Endometrial microvascular endothelial cells (primary cell): ENCODE results near the gene MED10. TPM values are rescaled to one million over a fixed set of nuclear protein-coding genes. Genes with fewer than 3 reads are reported as not detected.
"Not testable (repeated sequence)": the region's sequence is repeated elsewhere in the genome, so short reads cannot be mapped to it uniquely, and the experiment has no call there.

Experiments used
- in situ Hi-C: cut with HindIII; loops from 2 replicates; pipeline ENCODE4 v1.10.0; 2017; ENCODE audit warnings: low sequenced_read_pairs, low pct_unique_long_range_greater_than_20kb; ENCODE audit errors: inconsistent ontology term
- total RNA-seq: library from RNA; depleted of rRNA; stranded (reverse); fragments of >200 nt; gene quantifications from one replicate; pipeline ENCODE4 v1.2.3, GENCODE V29; 2015; ENCODE audit errors: inconsistent ontology term

MED10 gene
- total RNA-seq, 1 donor from 2014 or later = 32.9 TPM

- in situ Hi-C loops = no loop called here
Measured at GRCh38 chr5:6379246-6379645, 899 bp upstream of the MED10 start.

- in situ Hi-C loops = no loop called here
Measured at GRCh38 chr5:6378766-6379103, 388 bp upstream of the MED10 start.

DNA sequence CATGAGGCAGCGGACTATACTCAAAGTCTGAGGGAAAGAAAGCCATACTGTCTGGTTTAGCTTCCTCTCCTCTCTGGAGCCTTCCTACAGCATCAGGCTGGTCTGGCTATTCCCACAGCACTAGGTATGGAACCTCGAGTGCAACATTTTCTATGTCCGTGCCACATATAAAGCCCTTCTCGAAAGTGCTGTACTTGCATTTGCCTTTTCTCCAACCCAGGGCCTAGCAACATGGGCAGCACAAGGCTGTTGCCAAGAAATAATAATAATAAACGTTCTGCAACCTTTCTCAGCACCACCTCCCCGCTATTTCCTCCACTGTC is 804 bp downstream of the MED10 start:
- in situ Hi-C loops = no loop called here

- in situ Hi-C loops = no loop called here
Measured at GRCh38 chr5:6376974-6377520, 1.3 kb downstream of the MED10 start.

GRCh38 chr5:6373081-6373846 is 5.1 kb downstream of the MED10 start:
- in situ Hi-C loops = no loop called here

DNA sequence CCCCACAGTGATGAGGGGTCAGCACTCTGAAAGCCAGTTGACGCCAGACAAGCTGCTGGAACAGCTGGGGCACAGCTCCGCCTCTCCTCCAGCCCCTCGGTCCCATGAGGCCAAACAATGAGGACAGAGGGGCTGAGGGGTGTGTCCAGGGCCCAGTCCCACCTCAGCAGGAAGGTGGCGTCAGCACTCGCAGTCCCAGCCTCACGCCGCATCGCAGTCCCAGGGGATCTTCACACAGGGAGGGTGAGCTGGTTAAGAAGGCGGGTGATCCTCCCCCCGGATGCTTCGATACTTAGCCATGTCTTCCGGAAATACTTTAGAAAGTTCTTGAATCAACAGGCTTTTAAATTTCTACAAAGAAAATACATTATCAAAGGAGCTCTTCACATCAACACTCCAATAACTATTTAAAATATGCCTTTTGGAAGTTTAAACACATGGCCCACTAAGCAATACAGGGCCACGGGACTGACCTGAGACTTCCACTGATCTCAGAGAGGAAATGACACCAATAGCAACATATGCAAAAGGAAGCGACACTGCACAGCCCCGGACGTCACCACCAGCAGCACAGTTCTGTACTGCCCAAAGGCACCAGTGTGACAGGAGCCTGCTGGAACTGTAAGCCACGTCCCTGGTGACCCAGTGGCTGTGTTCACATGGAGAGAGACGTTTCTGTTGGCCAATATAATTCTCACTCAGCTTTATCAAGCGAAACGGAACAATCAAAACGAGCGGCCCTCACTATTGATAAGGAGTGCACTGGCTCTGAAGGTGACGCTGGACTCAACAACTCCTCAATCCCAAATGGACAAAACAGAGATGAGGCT is 5.9 kb downstream of the MED10 start:
- in situ Hi-C loops = no loop called here

DNA sequence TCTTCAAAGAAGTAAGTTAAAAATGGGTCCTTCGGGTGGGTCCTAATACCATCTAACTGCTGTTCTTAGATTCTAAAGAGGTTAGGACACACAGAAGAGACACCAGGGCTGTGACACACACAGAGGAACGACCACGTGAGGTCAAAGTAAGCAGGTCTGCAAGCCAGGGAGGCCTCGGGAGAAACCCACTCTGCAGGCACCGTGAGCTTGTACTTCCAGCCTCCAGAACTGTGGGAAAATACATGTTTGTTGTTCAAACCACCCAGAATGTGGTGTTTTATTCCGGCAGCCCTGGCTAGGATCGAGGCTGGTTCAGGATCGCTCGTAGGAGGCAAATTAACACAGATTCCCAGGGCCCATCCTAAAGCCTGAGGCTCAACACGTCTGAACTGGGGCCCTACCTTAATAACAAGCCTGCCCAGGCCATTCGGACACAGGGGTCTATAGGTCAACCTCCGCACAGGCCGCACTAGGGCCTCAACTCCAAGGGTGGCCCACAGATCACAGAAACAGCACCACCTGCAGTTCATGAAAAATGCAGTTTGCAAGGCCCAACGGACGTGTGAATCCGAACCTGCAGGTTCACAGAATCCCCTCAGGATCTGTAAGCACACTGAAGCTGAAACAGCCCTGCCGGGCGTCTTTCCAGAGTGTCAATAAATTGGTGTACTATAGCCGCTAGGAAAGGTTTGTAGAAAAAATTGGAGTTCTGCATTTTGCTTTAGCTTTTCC is 7.1 kb downstream of the MED10 start:
- in situ Hi-C loops = no loop called here

DNA sequence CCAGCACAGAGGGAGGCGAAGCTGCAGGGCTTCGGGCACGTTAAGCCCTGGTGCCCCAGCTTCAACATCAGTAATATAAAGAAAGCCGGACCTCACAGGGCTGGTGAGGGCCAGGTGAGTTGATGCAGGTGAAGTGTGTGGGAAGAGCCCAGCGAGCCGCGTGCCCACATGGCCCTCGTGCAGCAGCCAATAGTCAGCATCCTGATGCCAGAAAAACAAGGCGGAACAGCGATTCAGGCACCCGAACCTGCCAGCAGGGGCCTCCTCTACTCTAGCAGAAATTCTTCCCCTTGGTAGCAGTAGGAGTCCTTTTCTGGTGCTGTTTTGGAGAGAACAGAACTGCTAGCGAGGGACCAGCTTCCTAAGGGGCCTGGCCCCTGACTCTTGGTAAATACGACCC is 7.8 kb downstream of the MED10 start:
- in situ Hi-C loops = no loop called here

GRCh38 chr5:6365977-6366590 is 12.3 kb downstream of the MED10 start:
- in situ Hi-C loops = no loop called here

- in situ Hi-C loops = no loop called here
Measured at GRCh38 chr5:6365142-6365976, 13.0 kb downstream of the MED10 start.

GRCh38 chr5:6363454-6364011 is 14.8 kb downstream of the MED10 start:
- in situ Hi-C loops = not testable (repeated sequence)

DNA sequence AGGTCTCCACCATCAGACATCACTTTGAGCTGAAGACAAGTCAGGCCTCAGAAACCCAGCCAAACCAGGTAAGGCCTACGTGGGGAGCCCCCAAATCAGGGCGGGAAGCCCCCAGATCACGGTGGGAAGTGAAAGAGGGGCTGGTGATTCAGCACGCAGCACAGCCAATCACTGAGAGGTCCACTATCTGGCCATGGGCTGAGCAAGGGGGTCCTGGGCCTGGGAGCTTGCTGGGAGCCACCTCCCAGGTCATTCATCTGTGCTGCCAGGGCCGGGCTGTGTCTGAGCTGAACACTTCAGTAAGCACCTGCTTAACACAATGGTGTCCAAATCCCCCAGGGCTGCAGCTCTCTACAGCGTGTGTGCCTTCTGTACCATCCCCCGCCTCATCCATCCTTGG is 15.5 kb downstream of the MED10 start:
- in situ Hi-C loops = no loop called here

- in situ Hi-C loops = no loop called here
Measured at GRCh38 chr5:6361101-6361500, 17.2 kb downstream of the MED10 start.

DNA sequence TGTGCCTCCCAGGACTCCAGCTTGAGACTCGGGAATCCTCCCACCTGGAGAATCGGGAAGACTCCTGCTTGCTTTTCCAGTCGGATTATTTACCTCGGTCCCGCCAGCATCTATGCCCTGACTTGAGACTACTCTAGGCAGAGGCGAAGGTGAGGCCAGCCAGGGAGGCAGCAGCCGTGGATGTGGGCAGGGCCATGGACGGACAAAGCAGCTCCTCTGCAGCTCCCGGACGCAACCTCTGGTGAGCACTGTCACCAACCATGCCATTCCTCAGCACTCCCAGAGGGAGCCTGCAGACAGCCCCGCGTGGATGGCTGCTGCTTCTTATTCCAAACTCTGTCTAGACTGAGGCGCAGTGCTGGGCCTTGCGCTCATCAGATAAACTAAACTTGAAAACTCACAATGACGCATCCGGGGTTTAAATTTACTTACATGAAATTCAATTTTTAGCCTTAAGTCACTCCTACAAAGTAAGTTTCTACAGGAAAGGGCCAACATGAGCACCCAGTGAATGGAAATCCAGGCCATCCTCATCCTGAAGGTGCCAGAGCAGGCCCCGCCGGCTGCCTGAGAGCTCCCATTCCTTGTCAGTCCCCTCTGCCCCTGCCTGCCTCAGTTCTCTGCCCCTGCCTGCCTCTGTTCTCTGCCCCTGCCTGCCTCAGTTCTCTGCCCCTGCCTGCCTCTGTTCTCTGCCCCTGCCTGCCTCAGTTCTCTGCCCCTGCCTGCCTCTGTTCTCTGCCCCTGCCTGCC is 17.8 kb downstream of the MED10 start:
- in situ Hi-C loops = no loop called here

- in situ Hi-C loops = no loop called here
Measured at GRCh38 chr5:6359555-6360322, 18.6 kb downstream of the MED10 start.

DNA sequence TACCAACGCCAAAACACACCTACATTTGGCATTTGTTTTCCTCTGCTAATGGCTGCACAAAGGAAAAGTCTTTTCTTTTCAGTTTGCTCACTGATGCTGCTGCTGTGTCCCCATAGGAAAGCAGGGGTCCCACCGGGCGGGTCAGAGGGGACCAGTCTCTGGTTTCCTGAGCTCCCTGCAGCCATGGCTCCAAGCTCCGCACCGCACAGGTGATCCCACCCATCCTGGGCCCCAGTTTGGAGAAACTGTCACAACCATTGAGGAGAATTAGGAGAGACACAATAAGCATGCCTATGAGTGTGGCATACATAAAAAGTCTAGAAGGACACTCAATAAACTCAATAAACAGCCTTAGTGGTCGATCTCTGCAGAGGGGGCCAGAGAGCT is 19.9 kb downstream of the MED10 start:
- in situ Hi-C loops = no loop called here
